Measurements from ENCODE around the gene TLE6. TPM values are rescaled to one million over a fixed set of nuclear protein-coding genes. Genes with fewer than 3 reads are reported as not detected.
A peak's percentile ranks its signal among the peaks of the same experiment; 100 is the strongest.

TLE6 gene
- total and polyA plus RNA-seq, 2 of the 8 experiments (the other 6 are each of a cell fraction or from before 2014, with no cell fraction given): 2.5 to 2.9 TPM

- TF ChIP-seq SAP30 (IDR thresholded peaks at IDR 0.05; ENCODE audit: insufficient read depth, insufficient replicate concordance, low read length): no peak
- TF ChIP-seq RFX5 (IDR thresholded peaks at IDR 0.05; ENCODE audit: borderline replicate concordance, low read depth, low read length): no peak
- no peak for TF ChIP-seq ATF2 (IDR thresholded peaks at IDR 0.05; ENCODE audit: low read length)
- TF ChIP-seq CTCF (IDR thresholded peaks at IDR 0.05; ENCODE audit: control extremely low read depth in 1 of 3, insufficient read depth in 1 of 3, low read depth in 1 of 3, low read length in 3 of 3): peak; percentile 5 to 34 (median 22); a peak in 3 of 4 replicates
- TF ChIP-seq, protein P1, sequence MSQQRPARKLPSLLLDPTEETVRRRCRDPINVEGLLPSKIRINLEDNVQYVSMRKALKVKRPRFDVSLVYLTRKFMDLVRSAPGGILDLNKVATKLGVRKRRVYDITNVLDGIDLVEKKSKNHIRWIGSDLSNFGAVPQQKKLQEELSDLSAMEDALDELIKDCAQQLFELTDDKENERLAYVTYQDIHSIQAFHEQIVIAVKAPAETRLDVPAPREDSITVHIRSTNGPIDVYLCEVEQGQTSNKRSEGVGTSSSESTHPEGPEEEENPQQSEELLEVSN (IDR thresholded peaks at IDR 0.05): peak; percentile 30; the same call in 1 of the 2 replicates
- no peak for TF ChIP-seq TAF1 (IDR thresholded peaks at IDR 0.05; ENCODE audit: low read depth, low read length)
- no peak for TF ChIP-seq EZH2 (IDR thresholded peaks at IDR 0.05; ENCODE audit: low read depth, low read length, severe bottlenecking)
- no peak for TF ChIP-seq HDAC6 (IDR thresholded peaks at IDR 0.05; ENCODE audit: low read depth, low read length)
- no peak for TF ChIP-seq RNF2 (IDR thresholded peaks at IDR 0.05; ENCODE audit: borderline replicate concordance, low read depth, low read length, missing control alignments, poor library complexity, severe bottlenecking)
- TF ChIP-seq FOSL1 (IDR thresholded peaks at IDR 0.05; ENCODE audit: insufficient read depth, low read depth, low read length): no peak
- TF ChIP-seq SUZ12 (IDR thresholded peaks at IDR 0.05; ENCODE audit: low read length): no peak
- no peak for TF ChIP-seq BACH1 (IDR thresholded peaks at IDR 0.05; ENCODE audit: low read length)
- no peak for TF ChIP-seq JUND (IDR thresholded peaks at IDR 0.05; ENCODE audit: low read length)
- TF ChIP-seq CBX8 (IDR thresholded peaks at IDR 0.05; ENCODE audit: borderline replicate concordance, low read depth, low read length): no peak
- peak; percentile 52 for TF ChIP-seq ASH2L (IDR thresholded peaks at IDR 0.05; ENCODE audit: low read length)
- TF ChIP-seq SIRT6 (IDR thresholded peaks at IDR 0.05; ENCODE audit: low read length): no peak
- TF ChIP-seq POLR2AphosphoS5 (IDR thresholded peaks at IDR 0.05; ENCODE audit: low read depth, low read length): no peak
- peak; percentile 96 for TF ChIP-seq TBP (IDR thresholded peaks at IDR 0.05; ENCODE audit: low read depth, low read length)
These were observed 59.0 kb downstream of the TLE6 start (continued) for GRCh38 chr19:3036119-3036976.
